WTC11 (cell line): Measurements from ENCODE around the gene KIF17. TPM values are rescaled to one million over a fixed set of nuclear protein-coding genes. Genes with fewer than 3 reads are reported as not detected.

Source experiments
- ATAC-seq: fragments of 200-7000 bp; cut with Tn5 transposase; 2 replicates; pipeline ENCODE4 v1.10.0; 2021; ENCODE audit warnings: mild to moderate bottlenecking, moderate library complexity
- Bru-seq: library from RNA; stranded (reverse); fragments of 400-500 nt; gene quantifications from one replicate; lab custom pipeline; 2021; lab: Mats Ljungman, UMichigan
- CTCF ChIA-PET: fragments of 300-600 bp; sonication (Branson Sonifier 250); formaldehyde crosslinking; loops from one replicate; lab custom pipeline; 2021; ENCODE audit warnings: antibody characterized with exemption; lab: Charles Lee
- POLR2A ChIA-PET: fragments of 350-600 bp; sonication (Branson Sonifier 250); formaldehyde crosslinking; loops from one replicate; lab custom pipeline; 2021; ENCODE audit warnings: antibody characterized with exemption; lab: Charles Lee
- DNase-seq: peaks from one replicate; pipeline ENCODE4 v3.0.0; 2021; ENCODE audit warnings: low spot score
- H3K27ac Mint-ChIP-seq: 2 replicates; pipeline ENCODE4 v1.8.0; 2021; ENCODE audit warnings: mixed read lengths
- H3K27me3 Mint-ChIP-seq: 2 replicates; pipeline ENCODE4 v1.8.0; 2021; ENCODE audit warnings: low read depth, mild to moderate bottlenecking, moderate library complexity, mixed read lengths
- H3K36me3 Mint-ChIP-seq: 2 replicates; pipeline ENCODE4 v1.8.0; 2021; ENCODE audit warnings: mixed read lengths
- H3K4me1 Mint-ChIP-seq: 2 replicates; pipeline ENCODE4 v1.8.0; 2022; ENCODE audit warnings: mixed read lengths
- H3K4me3 Mint-ChIP-seq: 2 replicates; pipeline ENCODE4 v1.8.0; 2021; ENCODE audit warnings: mild to moderate bottlenecking, moderate library complexity, mixed read lengths
- H3K9me3 Mint-ChIP-seq: 2 replicates; pipeline ENCODE4 v1.8.0; 2021; ENCODE audit warnings: mixed read lengths
- ATF1 ChIP-seq: sonication (generic); formaldehyde crosslinking; IDR thresholded peaks from 2 replicates; pipeline ENCODE4 v1.8.1; 2023; ENCODE audit warnings: mild to moderate bottlenecking, moderate library complexity, missing genetic modification reagents
- ATF6 ChIP-seq: sonication (generic); formaldehyde crosslinking; IDR thresholded peaks from 2 replicates; pipeline ENCODE4 v1.8.1; 2023; ENCODE audit warnings: mild to moderate bottlenecking, missing genetic modification reagents
- EMX1 ChIP-seq: fragments of 250-450 bp; sonication (Bioruptor Pico); IDR thresholded peaks from 2 replicates; pipeline ENCODE4 v1.8.0; 2021; ENCODE audit warnings: mild to moderate bottlenecking
- ERG ChIP-seq: fragments of 250-450 bp; sonication (Bioruptor Pico); IDR thresholded peaks from 2 replicates; pipeline ENCODE4 v1.8.0; 2021; ENCODE audit warnings: mild to moderate bottlenecking
- ESRRA ChIP-seq: sonication (generic); formaldehyde crosslinking; IDR thresholded peaks from 2 replicates; pipeline ENCODE4 v1.8.1; 2022; ENCODE audit warnings: mild to moderate bottlenecking, missing genetic modification reagents, borderline replicate concordance
- ETV6 ChIP-seq: sonication (generic); formaldehyde crosslinking; IDR thresholded peaks from 2 replicates; pipeline ENCODE4 v1.8.1; 2022; ENCODE audit warnings: mild to moderate bottlenecking, missing genetic modification reagents
- FOXJ3 ChIP-seq: sonication (generic); formaldehyde crosslinking; IDR thresholded peaks from 2 replicates; pipeline ENCODE4 v1.9.0; 2021; ENCODE audit warnings: missing genetic modification reagents, mild to moderate bottlenecking, borderline replicate concordance
- NFYB ChIP-seq: sonication (generic); formaldehyde crosslinking; conservative IDR thresholded peaks from 2 replicates; pipeline ENCODE4 v1.8.0; 2022; ENCODE audit warnings: low read depth, missing genetic modification reagents
- OVOL2 ChIP-seq: fragments of 250-450 bp; sonication (Bioruptor Pico); IDR thresholded peaks from 2 replicates; pipeline ENCODE4 v1.9.0; 2021; ENCODE audit warnings: mild to moderate bottlenecking, borderline replicate concordance
- RORB ChIP-seq: fragments of 250-450 bp; sonication (Bioruptor Pico); IDR thresholded peaks from 2 replicates; pipeline ENCODE4 v1.9.0; 2021; ENCODE audit warnings: mild to moderate bottlenecking
- SMAD3 ChIP-seq: sonication (generic); formaldehyde crosslinking; IDR thresholded peaks from 2 replicates; pipeline ENCODE4 v1.8.0; 2022; ENCODE audit warnings: missing genetic modification reagents, mild to moderate bottlenecking, borderline replicate concordance
- TEAD1 ChIP-seq: sonication (generic); formaldehyde crosslinking; IDR thresholded peaks from 2 replicates; pipeline ENCODE4 v1.8.0; 2022; ENCODE audit warnings: mild to moderate bottlenecking, missing genetic modification reagents
- ZNF121 ChIP-seq: sonication (generic); formaldehyde crosslinking; IDR thresholded peaks from 2 replicates; pipeline ENCODE4 v1.8.0; 2023; ENCODE audit warnings: missing genetic modification reagents
- ZNF396 ChIP-seq: fragments of 250-450 bp; sonication (Bioruptor Pico); IDR thresholded peaks from 2 replicates; pipeline ENCODE4 v1.8.0; 2021; ENCODE audit warnings: mild to moderate bottlenecking, moderate library complexity, borderline replicate concordance
- ZNF423 ChIP-seq: fragments of 250-450 bp; sonication (Bioruptor Pico); IDR thresholded peaks from 2 replicates; pipeline ENCODE4 v2.1.2; 2022; ENCODE audit warnings: mild to moderate bottlenecking, moderate library complexity
- long read RNA-seq, 3 experiments: library from RNA in 1 of 3; library from capped mRNA in 1 of 3; library from polyadenylated mRNA in 1 of 3; unstranded in 2 of 3; stranded (forward) in 1 of 3; transcript quantifications; one replicate each; pipeline ENCODE4 v2.0.0, GENCODE V29; 2021
- total RNA-seq: library from RNA; stranded (reverse); gene quantifications from 3 replicates; pipeline ENCODE4 v1.2.3, GENCODE V29; 2021
- TF ChIP-seq, protein P1 (sequence below): fragments of 250-450 bp; sonication (Bioruptor Pico); IDR thresholded peaks from 2 replicates; pipeline ENCODE4 v1.9.0; 2021; ENCODE audit warnings: mild to moderate bottlenecking
- TF ChIP-seq, protein P2 (sequence below): sonication (generic); formaldehyde crosslinking; IDR thresholded peaks from 2 replicates; pipeline ENCODE4 v1.8.0; 2023; ENCODE audit warnings: missing genetic modification reagents
- TF ChIP-seq, protein P3 (sequence below): sonication (generic); formaldehyde crosslinking; IDR thresholded peaks from 2 replicates; pipeline ENCODE4 v1.8.0; 2022; ENCODE audit warnings: mild to moderate bottlenecking, missing genetic modification reagents
- TF ChIP-seq, protein P4 (sequence below): sonication (generic); formaldehyde crosslinking; IDR thresholded peaks from 2 replicates; pipeline ENCODE4 v1.8.1; 2023; ENCODE audit warnings: mild to moderate bottlenecking, missing genetic modification reagents
- TF ChIP-seq, protein P5 (sequence below): fragments of 250-450 bp; sonication (Bioruptor Pico); IDR thresholded peaks from 2 replicates; pipeline ENCODE4 v1.9.0; 2021; ENCODE audit warnings: mild to moderate bottlenecking, borderline replicate concordance

KIF17 gene
- total RNA-seq (8.1 to 16.1 TPM (median 14.3 TPM) in 3 replicates), Bru-seq, nascent RNA (percentile 43 among the genes with signal in this experiment)
- long read RNA-seq, experiment 1, transcript KIF17-203 (15 exons, 3,731 nt) = major isoform, 16 of 40 reads
- long read RNA-seq, experiment 1, partial matches to known transcripts = 10 of 40 reads
- long read RNA-seq, experiment 1, other reads (novel, unspliced or antisense) = 10 of 40 reads
- long read RNA-seq, experiment 2, partial matches to known transcripts = 8 of 16 reads
- long read RNA-seq, experiment 2, other reads (novel, unspliced or antisense) = 3 of 16 reads
- long read RNA-seq, experiment 3 = 0 reads

DNA sequence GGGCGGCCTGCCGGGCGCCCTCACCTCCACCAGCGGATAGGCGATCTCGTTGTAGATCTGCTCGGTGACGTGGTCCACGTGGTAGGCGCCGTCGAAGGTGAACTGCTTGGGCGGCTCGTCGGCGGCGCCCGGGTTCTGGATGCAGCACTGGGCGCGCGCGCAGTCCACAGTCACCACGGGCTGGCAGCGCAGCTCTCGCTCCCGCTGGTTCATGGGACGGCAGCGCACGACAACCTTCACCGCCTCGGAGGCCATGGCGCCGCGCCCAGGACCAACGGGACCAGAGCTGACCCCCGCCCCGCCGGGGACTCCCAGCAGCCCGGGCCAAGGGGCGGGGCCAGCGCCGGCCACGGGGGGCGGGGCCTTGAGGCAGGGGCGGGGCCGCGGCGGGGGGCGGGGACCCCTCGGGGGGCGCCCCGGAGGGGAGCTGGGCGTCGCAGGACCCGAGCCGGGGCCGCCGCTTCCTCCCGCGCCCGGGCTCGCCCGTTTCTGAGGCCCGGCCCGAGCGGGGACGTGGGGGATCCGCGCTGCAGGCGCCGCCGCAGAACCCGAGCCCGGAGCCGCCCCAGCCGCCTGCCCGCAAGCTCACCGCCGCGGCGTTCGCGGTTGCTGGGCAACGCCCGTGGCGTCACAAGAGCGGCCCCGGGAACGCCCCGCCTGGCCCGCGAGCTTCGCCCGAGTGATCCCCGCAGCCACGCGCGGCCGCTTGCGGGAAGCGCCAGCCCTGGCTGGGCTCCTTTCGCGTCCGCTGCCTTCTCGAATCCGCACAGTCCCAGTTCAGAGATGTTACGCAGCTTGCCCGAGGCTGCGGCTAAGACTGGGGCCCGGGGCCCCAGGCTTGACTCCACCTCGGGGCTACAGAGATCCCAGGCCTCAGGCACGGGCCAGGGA is at the start of gene KIF17:
KIF17 (minus strand) TSS at position 556 of the 891 bp plus-strand sequence; CDS start at position 255, 301 bp downstream.
- peak; percentile 80 for DNase-seq
- Mint-ChIP-seq H3K36me3 (no peaks in the 10 kb centered on the region), H3K27ac (no peak within 1 kb of the TSS), H3K4me1 (peaks cover 12% of the 10 kb centered on the region), H3K27me3 (peaks cover 41% of the 10 kb centered on the region), H3K4me3 (peak within 1 kb of the TSS; percentile 75), H3K9me3 (no peaks in the 10 kb centered on the region)
- CTCF ChIA-PET = interaction anchor here (0.7 to 3.7 kb wide), 12 partner anchors 10 to 500 kb away, joined by 3 to 38 read pairs (median 4); partner anchors contain the start of genes DDOST, HP1BP3 and SH2D5
- POLR2A ChIA-PET = interaction anchor here (0.5 to 2.4 kb wide), 5 partner anchors 10 to 238 kb away, joined by 3 to 12 read pairs (median 9); partner anchors contain the start of gene HP1BP3
- ATAC-seq = peak; percentile 65
- TF ChIP-seq ATF6 (CRISPR knock-in tag) (no peak), RORB (CRISPR knock-in tag) (no peak), FOXJ3 (CRISPR knock-in tag) (no peak), ETV6 (CRISPR knock-in tag) (peak; percentile 88), NFYB (CRISPR knock-in tag) (no peak), ZNF396 (CRISPR knock-in tag) (peak; percentile 72; the same call in 1 of the 2 replicates), ZNF121 (CRISPR knock-in tag) (no peak), SMAD3 (CRISPR knock-in tag) (no peak), TEAD1 (CRISPR knock-in tag) (peak; percentile 73), OVOL2 (no peak), ESRRA (no peak; the same call in 1 of the 2 replicates), ATF1 (0 out of 2 replicates have a peak, but pooled peaks have one; percentile 83), EMX1 (CRISPR knock-in tag) (no peak; the same call in 1 of the 2 replicates), ERG (no peak; the same call in 1 of the 2 replicates), ZNF423 (CRISPR knock-in tag) (no peak)
- TF ChIP-seq, protein P1, sequence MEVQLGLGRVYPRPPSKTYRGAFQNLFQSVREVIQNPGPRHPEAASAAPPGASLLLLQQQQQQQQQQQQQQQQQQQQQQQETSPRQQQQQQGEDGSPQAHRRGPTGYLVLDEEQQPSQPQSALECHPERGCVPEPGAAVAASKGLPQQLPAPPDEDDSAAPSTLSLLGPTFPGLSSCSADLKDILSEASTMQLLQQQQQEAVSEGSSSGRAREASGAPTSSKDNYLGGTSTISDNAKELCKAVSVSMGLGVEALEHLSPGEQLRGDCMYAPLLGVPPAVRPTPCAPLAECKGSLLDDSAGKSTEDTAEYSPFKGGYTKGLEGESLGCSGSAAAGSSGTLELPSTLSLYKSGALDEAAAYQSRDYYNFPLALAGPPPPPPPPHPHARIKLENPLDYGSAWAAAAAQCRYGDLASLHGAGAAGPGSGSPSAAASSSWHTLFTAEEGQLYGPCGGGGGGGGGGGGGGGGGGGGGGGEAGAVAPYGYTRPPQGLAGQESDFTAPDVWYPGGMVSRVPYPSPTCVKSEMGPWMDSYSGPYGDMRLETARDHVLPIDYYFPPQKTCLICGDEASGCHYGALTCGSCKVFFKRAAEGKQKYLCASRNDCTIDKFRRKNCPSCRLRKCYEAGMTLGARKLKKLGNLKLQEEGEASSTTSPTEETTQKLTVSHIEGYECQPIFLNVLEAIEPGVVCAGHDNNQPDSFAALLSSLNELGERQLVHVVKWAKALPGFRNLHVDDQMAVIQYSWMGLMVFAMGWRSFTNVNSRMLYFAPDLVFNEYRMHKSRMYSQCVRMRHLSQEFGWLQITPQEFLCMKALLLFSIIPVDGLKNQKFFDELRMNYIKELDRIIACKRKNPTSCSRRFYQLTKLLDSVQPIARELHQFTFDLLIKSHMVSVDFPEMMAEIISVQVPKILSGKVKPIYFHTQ (CRISPR knock-in tag) = no peak
- TF ChIP-seq, protein P2, sequence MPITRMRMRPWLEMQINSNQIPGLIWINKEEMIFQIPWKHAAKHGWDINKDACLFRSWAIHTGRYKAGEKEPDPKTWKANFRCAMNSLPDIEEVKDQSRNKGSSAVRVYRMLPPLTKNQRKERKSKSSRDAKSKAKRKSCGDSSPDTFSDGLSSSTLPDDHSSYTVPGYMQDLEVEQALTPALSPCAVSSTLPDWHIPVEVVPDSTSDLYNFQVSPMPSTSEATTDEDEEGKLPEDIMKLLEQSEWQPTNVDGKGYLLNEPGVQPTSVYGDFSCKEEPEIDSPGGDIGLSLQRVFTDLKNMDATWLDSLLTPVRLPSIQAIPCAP (CRISPR knock-in tag) = no peak; the same call in 1 of the 2 replicates
- TF ChIP-seq, protein P3, sequence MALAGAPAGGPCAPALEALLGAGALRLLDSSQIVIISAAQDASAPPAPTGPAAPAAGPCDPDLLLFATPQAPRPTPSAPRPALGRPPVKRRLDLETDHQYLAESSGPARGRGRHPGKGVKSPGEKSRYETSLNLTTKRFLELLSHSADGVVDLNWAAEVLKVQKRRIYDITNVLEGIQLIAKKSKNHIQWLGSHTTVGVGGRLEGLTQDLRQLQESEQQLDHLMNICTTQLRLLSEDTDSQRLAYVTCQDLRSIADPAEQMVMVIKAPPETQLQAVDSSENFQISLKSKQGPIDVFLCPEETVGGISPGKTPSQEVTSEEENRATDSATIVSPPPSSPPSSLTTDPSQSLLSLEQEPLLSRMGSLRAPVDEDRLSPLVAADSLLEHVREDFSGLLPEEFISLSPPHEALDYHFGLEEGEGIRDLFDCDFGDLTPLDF = peak; percentile 80; the same call in 1 of the 2 replicates
- TF ChIP-seq, protein P4, sequence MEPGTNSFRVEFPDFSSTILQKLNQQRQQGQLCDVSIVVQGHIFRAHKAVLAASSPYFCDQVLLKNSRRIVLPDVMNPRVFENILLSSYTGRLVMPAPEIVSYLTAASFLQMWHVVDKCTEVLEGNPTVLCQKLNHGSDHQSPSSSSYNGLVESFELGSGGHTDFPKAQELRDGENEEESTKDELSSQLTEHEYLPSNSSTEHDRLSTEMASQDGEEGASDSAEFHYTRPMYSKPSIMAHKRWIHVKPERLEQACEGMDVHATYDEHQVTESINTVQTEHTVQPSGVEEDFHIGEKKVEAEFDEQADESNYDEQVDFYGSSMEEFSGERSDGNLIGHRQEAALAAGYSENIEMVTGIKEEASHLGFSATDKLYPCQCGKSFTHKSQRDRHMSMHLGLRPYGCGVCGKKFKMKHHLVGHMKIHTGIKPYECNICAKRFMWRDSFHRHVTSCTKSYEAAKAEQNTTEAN (CRISPR knock-in tag) = peak; percentile 38; the same call in 1 of the 2 replicates
- TF ChIP-seq, protein P5, sequence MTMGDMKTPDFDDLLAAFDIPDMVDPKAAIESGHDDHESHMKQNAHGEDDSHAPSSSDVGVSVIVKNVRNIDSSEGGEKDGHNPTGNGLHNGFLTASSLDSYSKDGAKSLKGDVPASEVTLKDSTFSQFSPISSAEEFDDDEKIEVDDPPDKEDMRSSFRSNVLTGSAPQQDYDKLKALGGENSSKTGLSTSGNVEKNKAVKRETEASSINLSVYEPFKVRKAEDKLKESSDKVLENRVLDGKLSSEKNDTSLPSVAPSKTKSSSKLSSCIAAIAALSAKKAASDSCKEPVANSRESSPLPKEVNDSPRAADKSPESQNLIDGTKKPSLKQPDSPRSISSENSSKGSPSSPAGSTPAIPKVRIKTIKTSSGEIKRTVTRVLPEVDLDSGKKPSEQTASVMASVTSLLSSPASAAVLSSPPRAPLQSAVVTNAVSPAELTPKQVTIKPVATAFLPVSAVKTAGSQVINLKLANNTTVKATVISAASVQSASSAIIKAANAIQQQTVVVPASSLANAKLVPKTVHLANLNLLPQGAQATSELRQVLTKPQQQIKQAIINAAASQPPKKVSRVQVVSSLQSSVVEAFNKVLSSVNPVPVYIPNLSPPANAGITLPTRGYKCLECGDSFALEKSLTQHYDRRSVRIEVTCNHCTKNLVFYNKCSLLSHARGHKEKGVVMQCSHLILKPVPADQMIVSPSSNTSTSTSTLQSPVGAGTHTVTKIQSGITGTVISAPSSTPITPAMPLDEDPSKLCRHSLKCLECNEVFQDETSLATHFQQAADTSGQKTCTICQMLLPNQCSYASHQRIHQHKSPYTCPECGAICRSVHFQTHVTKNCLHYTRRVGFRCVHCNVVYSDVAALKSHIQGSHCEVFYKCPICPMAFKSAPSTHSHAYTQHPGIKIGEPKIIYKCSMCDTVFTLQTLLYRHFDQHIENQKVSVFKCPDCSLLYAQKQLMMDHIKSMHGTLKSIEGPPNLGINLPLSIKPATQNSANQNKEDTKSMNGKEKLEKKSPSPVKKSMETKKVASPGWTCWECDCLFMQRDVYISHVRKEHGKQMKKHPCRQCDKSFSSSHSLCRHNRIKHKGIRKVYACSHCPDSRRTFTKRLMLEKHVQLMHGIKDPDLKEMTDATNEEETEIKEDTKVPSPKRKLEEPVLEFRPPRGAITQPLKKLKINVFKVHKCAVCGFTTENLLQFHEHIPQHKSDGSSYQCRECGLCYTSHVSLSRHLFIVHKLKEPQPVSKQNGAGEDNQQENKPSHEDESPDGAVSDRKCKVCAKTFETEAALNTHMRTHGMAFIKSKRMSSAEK (CRISPR knock-in tag) = no peak
